OCI-LY7 (cell line): ENCODE measurements around the gene RAB3IL1. TPM values are rescaled to one million over a fixed set of nuclear protein-coding genes. Genes with fewer than 3 reads are reported as not detected.

Experiments used
- BruUV-seq: library from RNA; stranded (reverse); fragments of 400-500 nt; replicated peaks from 2 replicates; lab custom pipeline; 2021; lab: Mats Ljungman, UMichigan
- CTCF ChIA-PET: fragments of 300-600 bp; sonication (Branson Sonifier 250); formaldehyde crosslinking; loops from one replicate; lab custom pipeline; 2022; ENCODE audit warnings: antibody characterized with exemption; ENCODE audit not compliant: unreplicated experiment; lab: Charles Lee
- POLR2A ChIA-PET: fragments of 300-600 bp; sonication (Branson Sonifier 250); formaldehyde crosslinking; loops from one replicate; lab custom pipeline; 2022; ENCODE audit warnings: antibody characterized with exemption; lab: Charles Lee
- DNase-seq: peaks from one replicate; pipeline ENCODE4 v3.0.0-alpha.2; 2015; ENCODE audit warnings: low spot score
- H2AFZ ChIP-seq: fragments of 200-600 bp; sonication (generic), shearing (Covaris generic); 2 replicates; pipeline ENCODE4 v1.6.1; 2014; ENCODE audit warnings: mild to moderate bottlenecking, antibody characterized with exemption, low read length, moderate library complexity
- H3K27ac ChIP-seq: fragments of 200-600 bp; sonication (generic); 2 replicates; pipeline ENCODE4 v1.5.1; 2014; ENCODE audit warnings: mixed run types, low read depth, mild to moderate bottlenecking, moderate library complexity, low read length, inconsistent platforms; ENCODE audit not compliant: poor library complexity, severe bottlenecking
- H3K36me3 ChIP-seq: fragments of 200-600 bp; sonication (generic); 2 replicates; pipeline ENCODE4 v1.6.1; 2014; ENCODE audit warnings: mild to moderate bottlenecking, antibody characterized with exemption, low read length, moderate library complexity, mixed read lengths; ENCODE audit not compliant: insufficient read depth
- H3K4me1 ChIP-seq: fragments of 200-600 bp; sonication (generic); 2 replicates; pipeline ENCODE4 v1.5.1; 2014; ENCODE audit warnings: mild to moderate bottlenecking, low read length; ENCODE audit not compliant: insufficient read depth, poor library complexity, severe bottlenecking
- H3K4me2 ChIP-seq: fragments of 200-600 bp; sonication (generic); 2 replicates; pipeline ENCODE4 v1.6.1; 2014; ENCODE audit warnings: mild to moderate bottlenecking, low read length
- H3K4me3 ChIP-seq: fragments of 200-600 bp; sonication (generic); 2 replicates; pipeline ENCODE4 v1.5.1; 2014; ENCODE audit warnings: mild to moderate bottlenecking, low read depth, low read length; ENCODE audit not compliant: poor library complexity, severe bottlenecking
- H3K79me2 ChIP-seq: fragments of 200-600 bp; sonication (generic); 2 replicates; pipeline ENCODE4 v1.6.1; 2016; ENCODE audit warnings: low read depth, mild to moderate bottlenecking, low read length, moderate library complexity, mixed read lengths; ENCODE audit not compliant: insufficient read depth
- H3K9me2 ChIP-seq: fragments of 200-600 bp; sonication (generic); 2 replicates; pipeline ENCODE4 v1.6.1; 2016; ENCODE audit warnings: mild to moderate bottlenecking, low read length, mixed read lengths; ENCODE audit not compliant: insufficient read depth
- H3K9me3 ChIP-seq: fragments of 200-600 bp; sonication (generic); 2 replicates; pipeline ENCODE4 v1.6.1; 2014; ENCODE audit warnings: mild to moderate bottlenecking, mixed run types, low read length, mixed read lengths
- H4K20me1 ChIP-seq: fragments of 200-600 bp; sonication (generic); 2 replicates; pipeline ENCODE4 v1.6.1; 2014; ENCODE audit warnings: mild to moderate bottlenecking, antibody characterized with exemption, low read length, moderate library complexity, mixed read lengths; ENCODE audit not compliant: insufficient read depth
- CTCF ChIP-seq: fragments of 200-600 bp; sonication (generic); conservative IDR thresholded peaks from 2 replicates; pipeline ENCODE4 v1.5.1; 2014; ENCODE audit warnings: mild to moderate bottlenecking, antibody characterized with exemption, low read length, moderate library complexity, mixed read lengths
- EZH2phosphoT487 ChIP-seq: fragments of 200-600 bp; sonication (generic); IDR thresholded peaks from 2 replicates; pipeline ENCODE4 v1.6.1; 2018; ENCODE audit warnings: low read depth, borderline replicate concordance, mild to moderate bottlenecking, mixed run types, antibody characterized with exemption, low read length, moderate library complexity, mixed read lengths
- intact Hi-C: fragments of 100-400 bp; cut with micrococcal nuclease; formaldehyde crosslinking; loops from one replicate; pipeline ENCODE4 v1.10.0; 2022; ENCODE audit not compliant: unreplicated experiment
- total RNA-seq, 2 experiments: library from RNA; depleted of rRNA in 1 of 2; stranded (reverse); fragments of >200 nt in 1 of 2; shearing (Covaris generic) in 1 of 2; gene quantifications; 2 replicates each; pipeline ENCODE4 v1.2.3, GENCODE V29; 2014 to 2022

The RAB3IL1 gene
- total RNA-seq, 2 experiments from 2014 or later, result not detected

- no peak for TF ChIP-seq EZH2phosphoT487
- TF ChIP-seq CTCF, result no peak
- Histone ChIP-seq H4K20me1 (no peaks in the 10 kb centered on the region), H2AFZ (no peak overlapping the region), H3K9me3 (no peaks in the 10 kb centered on the region), H3K9me2 (no peaks in the 10 kb centered on the region), H3K4me2 (no peak overlapping the region), H3K4me3 (no peak overlapping the region), H3K4me1 (no peaks in the 10 kb centered on the region), H3K36me3 (no peaks in the 10 kb centered on the region), H3K79me2 (no peaks in the 10 kb centered on the region), H3K27ac (no peak overlapping the region)
- no TSS peak for BruUV-seq
- intact Hi-C loops, result no loop called here
- ChIA-PET POLR2A (no interaction called here), CTCF (no interaction called here)
- no peak for DNase-seq
Measured at GRCh38 chr11:61911128-61911700, 6.2 kb downstream of the RAB3IL1 start.

- no peak overlapping the region for H3K4me3 ChIP-seq
- no peak overlapping the region for H2AFZ ChIP-seq
- no peaks in the 10 kb centered on the region for H3K36me3 ChIP-seq
- BruUV-seq, result no TSS peak
- no peak overlapping the region for H3K4me2 ChIP-seq
- no peaks in the 10 kb centered on the region for H3K4me1 ChIP-seq
- H3K79me2 ChIP-seq, result no peaks in the 10 kb centered on the region
- POLR2A ChIA-PET, result no interaction called here
- no peak for DNase-seq
- H3K9me3 ChIP-seq, result no peaks in the 10 kb centered on the region
- intact Hi-C loops, result no loop called here
- no peak for TF ChIP-seq EZH2phosphoT487
- no peak for TF ChIP-seq CTCF
- no peak overlapping the region for H3K27ac ChIP-seq
- CTCF ChIA-PET, result no interaction called here
- no peaks in the 10 kb centered on the region for H4K20me1 ChIP-seq
- no peaks in the 10 kb centered on the region for H3K9me2 ChIP-seq
Measured at GRCh38 chr11:61910187-61911127, 6.9 kb downstream of the RAB3IL1 start.
